GM12878 (cell line): ENCODE measurements around the gene PGBD5. TPM values are rescaled to one million over a fixed set of nuclear protein-coding genes. Genes with fewer than 3 reads are reported as not detected.

Experiments used
- ATAC-seq: fragments of 200-7000 bp; cut with Tn5 transposase; 3 replicates; pipeline ENCODE4 v1.9.1; 2020; ENCODE audit warnings: mild to moderate bottlenecking, moderate library complexity
- BruUV-seq: library from RNA; stranded (reverse); fragments of 400-500 nt; replicated peaks from 2 replicates; lab custom pipeline; 2021; lab: Mats Ljungman, UMichigan
- CTCF ChIA-PET: fragments of 300-600 bp; sonication (Branson Sonifier 250); formaldehyde crosslinking; extraction: SDS; loops from one replicate; lab custom pipeline; 2021; ENCODE audit warnings: inconsistent platforms; lab: Yijun Ruan, JAX
- POLR2A ChIA-PET: fragments of 350-600 bp; formaldehyde crosslinking; extraction: SDS; loops from one replicate; lab custom pipeline; 2021; ENCODE audit warnings: inconsistent platforms; lab: Charles Lee
- RAD21 ChIA-PET: fragments of 300-600 bp; sonication (Branson Sonifier 250); formaldehyde crosslinking; loops from one replicate; lab custom pipeline; 2023; ENCODE audit warnings: antibody characterized with exemption; ENCODE audit not compliant: unreplicated experiment; lab: Charles Lee
- SMC1A ChIA-PET: fragments of 300-600 bp; sonication (Branson Sonifier 250); formaldehyde crosslinking; loops from one replicate; lab custom pipeline; 2023; ENCODE audit not compliant: unreplicated experiment, uncharacterized antibody; lab: Charles Lee
- DNase-seq: peaks from one replicate; pipeline ENCODE4 v3.0.0-alpha.2; 2011; ENCODE audit warnings: low read depth, low spot score
- FAIRE-seq: peaks from 3 replicates; lab custom pipeline; 2011; peaks lifted over from hg19 to GRCh38; lab: Jason Lieb, UNC
- H2AFZ ChIP-seq: 2 replicates; pipeline ENCODE4 v1.6.0; 2011; ENCODE audit warnings: low read depth, low read length, control low read depth; ENCODE audit not compliant: control insufficient read depth
- H3K27ac ChIP-seq: 2 replicates; pipeline ENCODE4 v1.5.1; 2011; ENCODE audit warnings: control low read depth; ENCODE audit not compliant: control insufficient read depth, insufficient read depth
- H3K27me3 ChIP-seq, 2 experiments: replicated peaks in 1 of 2; 2 replicates each; pipeline versions ENCODE4 v1.6.0 to v1.6.1; 2011; ENCODE audit warnings: low read length in 1 of 2; ENCODE audit not compliant: control insufficient read depth in 2 of 2, insufficient read depth in 2 of 2
- H3K36me3 ChIP-seq, 2 experiments: 2 replicates each; pipeline ENCODE4 v1.5.1; 2011; ENCODE audit warnings: low read length in 1 of 2; ENCODE audit not compliant: control insufficient read depth in 2 of 2, insufficient read depth in 2 of 2
- H3K4me1 ChIP-seq: 2 replicates; pipeline ENCODE4 v1.6.1; 2011; ENCODE audit warnings: mild to moderate bottlenecking, low read length, moderate library complexity, mixed read lengths; ENCODE audit not compliant: control insufficient read depth, insufficient read depth
- H3K4me2 ChIP-seq: 2 replicates; pipeline ENCODE4 v1.6.0; 2011; ENCODE audit warnings: control low read depth; ENCODE audit not compliant: control insufficient read depth, insufficient read depth
- H3K4me3 ChIP-seq: fragments of 200-600 bp; sonication (generic); 2 replicates; pipeline ENCODE4 v1.5.1; 2016
- H3K79me2 ChIP-seq: 2 replicates; pipeline ENCODE4 v1.6.0; 2011; ENCODE audit warnings: low read length; ENCODE audit not compliant: control insufficient read depth, insufficient read depth
- H3K9ac ChIP-seq: 2 replicates; pipeline ENCODE4 v1.8.0; 2011; ENCODE audit warnings: low read length, control low read depth, mixed read lengths; ENCODE audit not compliant: control insufficient read depth, insufficient read depth
- H3K9me3 ChIP-seq: replicated peaks from 3 replicates; pipeline ENCODE4 v1.5.1; 2011; ENCODE audit warnings: mild to moderate bottlenecking, low read length; ENCODE audit not compliant: control insufficient read depth, insufficient read depth
- H4K20me1 ChIP-seq: 2 replicates; pipeline ENCODE4 v1.6.0; 2011; ENCODE audit not compliant: control insufficient read depth, insufficient read depth
- NFXL1 ChIP-seq: fragments of 450-650 bp; IDR thresholded peaks from 2 replicates; pipeline ENCODE4 v1.6.1; 2017; ENCODE audit warnings: antibody characterized with exemption, mild to moderate bottlenecking, borderline replicate concordance
- PAX5 ChIP-seq: IDR thresholded peaks from 2 replicates; pipeline ENCODE4 v1.6.1; 2011; ENCODE audit warnings: low read depth, low read length, borderline replicate concordance
- POLR2A ChIP-seq: IDR thresholded peaks from 2 replicates; pipeline ENCODE4 v1.6.1; 2011; ENCODE audit warnings: low read depth, mild to moderate bottlenecking, low read length
- USF1 ChIP-seq: IDR thresholded peaks from 2 replicates; pipeline ENCODE4 v1.6.1; 2011; ENCODE audit warnings: borderline replicate concordance, low read depth, mild to moderate bottlenecking, moderate library complexity, mixed read lengths, low read length; ENCODE audit not compliant: insufficient read depth; ENCODE audit errors: extremely low read length
- ZSCAN29 ChIP-seq: fragments of 450-650 bp; IDR thresholded peaks from 2 replicates; pipeline ENCODE4 v1.6.1; 2017; ENCODE audit warnings: mild to moderate bottlenecking, moderate library complexity
- WGBS: methylation state at CpG from one replicate; pipeline ENCODE4 v1.1.6; 2016; ENCODE audit warnings: low lambda C conversion rate; ENCODE audit not compliant: insufficient replicate concordance, insufficient coverage; ENCODE audit errors: missing lambda C conversion rate; 5-methylcytosine and 5-hydroxymethylcytosine counted together
- in situ Hi-C: fragments of 300-500 bp; cut with MboI; formaldehyde crosslinking; loops from 9 replicates; pipeline ENCODE4 v1.14.3; 2018; ENCODE audit warnings: mixed read lengths
- intact Hi-C: fragments of 100-400 bp; cut with micrococcal nuclease; formaldehyde crosslinking; loops from one replicate; pipeline ENCODE4 v1.14.2; 2022; ENCODE audit not compliant: unreplicated experiment
- polyA plus RNA-seq, 11 experiments: library from polyadenylated mRNA; depleted of rRNA in 4 of 11; unstranded in 6 of 11; stranded (reverse) in 5 of 11; fragments of >200 nt; fragmentation: Nextera tagmentation in 4 of 11; fragmentation: Illumina TruSeq in 1 of 11; extraction: Ambion mirVana in 4 of 11; extraction: Trizol in 1 of 11; gene quantifications; 1 replicate in 1 of 11; 2 replicates in 10 of 11; pipeline versions ENCODE4 v1.2.1 to v1.2.3, GENCODE V29; 2011 to 2016; ENCODE audit warnings: inconsistent platforms in 2 of 11, missing spikeins in 2 of 11, low read depth in 1 of 11
- total RNA-seq, 4 experiments: library from RNA; depleted of rRNA in 3 of 4; stranded (reverse); fragments of >200 nt in 3 of 4; fragmentation: Illumina TruSeq in 1 of 4; extraction: Trizol in 1 of 4; gene quantifications; 2 replicates each; pipeline versions ENCODE4 v1.2.1 to v1.2.3, GENCODE V29; 2013 to 2021
- TF ChIP-seq, protein P1 (sequence below): IDR thresholded peaks from 2 replicates; pipeline ENCODE4 v1.6.1; 2011; ENCODE audit warnings: borderline replicate concordance, low read depth, mild to moderate bottlenecking, moderate library complexity, low read length; ENCODE audit not compliant: insufficient read depth, poor library complexity, severe bottlenecking
- TF ChIP-seq, protein P2 (sequence below): fragments of 450-650 bp; IDR thresholded peaks from 2 replicates; pipeline ENCODE4 v1.6.1; 2017; ENCODE audit warnings: mild to moderate bottlenecking

The PGBD5 gene
- total and polyA plus RNA-seq, 10 of the 15 experiments (the other 5 are each of a cell fraction or from before 2014, with no cell fraction given): 0.03 TPM; not detected in 9

DNA sequence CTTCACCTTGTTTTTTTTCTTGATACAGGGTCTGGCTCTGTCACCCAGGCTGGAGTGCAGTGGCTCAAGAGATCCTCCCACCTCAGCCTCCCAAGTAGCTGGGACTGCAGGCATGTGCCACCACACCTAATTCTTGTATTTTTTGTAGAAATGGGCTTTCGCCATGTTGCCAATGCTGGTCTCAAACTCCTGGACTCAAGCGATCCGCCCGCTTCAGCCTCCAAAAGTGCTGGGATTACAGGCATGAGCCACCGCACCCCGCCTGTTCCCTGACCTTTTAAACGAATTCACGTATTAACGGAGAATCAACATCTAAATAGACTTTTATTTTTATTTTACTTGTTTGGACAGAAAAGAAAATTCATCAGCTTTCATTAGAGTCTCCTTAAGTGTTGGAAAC is 104.8 kb downstream of the PGBD5 start (continued):
- TF ChIP-seq ZSCAN29: no peak
- TF ChIP-seq PAX5: no peak
- TF ChIP-seq POLR2A: no peak
- TF ChIP-seq NFXL1: no peak

DNA sequence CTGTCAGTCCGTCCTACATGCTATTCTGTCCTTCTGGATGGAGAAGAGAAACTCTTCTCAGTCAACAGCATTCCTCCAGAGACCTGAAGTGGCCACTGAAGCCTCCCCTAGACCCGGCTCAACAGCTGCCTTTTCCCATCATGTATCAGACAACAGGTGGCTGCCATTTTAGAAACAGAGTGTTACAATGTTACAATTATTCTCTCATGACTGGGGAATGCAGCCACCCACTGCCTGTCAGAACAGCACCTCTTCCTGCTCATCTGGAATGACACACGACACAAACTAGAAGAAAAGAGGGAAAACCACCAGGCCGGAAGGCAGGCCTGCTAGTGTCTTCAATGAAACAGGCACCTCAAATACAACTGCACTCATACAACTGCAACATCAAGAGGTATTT is 105.3 kb downstream of the PGBD5 start:
- intact Hi-C loops (no loop called here), in situ Hi-C loops (no loop called here)
- H4K20me1 ChIP-seq: no peaks in the 10 kb centered on the region
- H3K9me3 ChIP-seq: no peaks in the 10 kb centered on the region
- ATAC-seq (no peak), FAIRE-seq (no peak), DNase-seq (no peak)
- H2AFZ ChIP-seq: no peak overlapping the region
- no peaks in the 10 kb centered on the region for H3K36me3 ChIP-seq
- ChIA-PET SMC1A (no interaction called here), POLR2A (no interaction called here), CTCF (no interaction called here), RAD21 (no interaction called here)
- H3K27ac ChIP-seq: no peak overlapping the region
- H3K9ac ChIP-seq: no peak overlapping the region
- no TSS peak for BruUV-seq
- no peaks in the 10 kb centered on the region for H3K79me2 ChIP-seq
- H3K4me2 ChIP-seq: no peak overlapping the region
- H3K27me3 ChIP-seq: peaks cover 0 to 1% of the 10 kb centered on the region in 2 experiments; a peak in 1 of 4 replicates
- TF ChIP-seq, protein P1, sequence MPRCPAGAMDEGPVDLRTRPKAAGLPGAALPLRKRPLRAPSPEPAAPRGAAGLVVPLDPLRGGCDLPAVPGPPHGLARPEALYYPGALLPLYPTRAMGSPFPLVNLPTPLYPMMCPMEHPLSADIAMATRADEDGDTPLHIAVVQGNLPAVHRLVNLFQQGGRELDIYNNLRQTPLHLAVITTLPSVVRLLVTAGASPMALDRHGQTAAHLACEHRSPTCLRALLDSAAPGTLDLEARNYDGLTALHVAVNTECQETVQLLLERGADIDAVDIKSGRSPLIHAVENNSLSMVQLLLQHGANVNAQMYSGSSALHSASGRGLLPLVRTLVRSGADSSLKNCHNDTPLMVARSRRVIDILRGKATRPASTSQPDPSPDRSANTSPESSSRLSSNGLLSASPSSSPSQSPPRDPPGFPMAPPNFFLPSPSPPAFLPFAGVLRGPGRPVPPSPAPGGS: no peak
- TF ChIP-seq USF1: no peak
- TF ChIP-seq, protein P2, sequence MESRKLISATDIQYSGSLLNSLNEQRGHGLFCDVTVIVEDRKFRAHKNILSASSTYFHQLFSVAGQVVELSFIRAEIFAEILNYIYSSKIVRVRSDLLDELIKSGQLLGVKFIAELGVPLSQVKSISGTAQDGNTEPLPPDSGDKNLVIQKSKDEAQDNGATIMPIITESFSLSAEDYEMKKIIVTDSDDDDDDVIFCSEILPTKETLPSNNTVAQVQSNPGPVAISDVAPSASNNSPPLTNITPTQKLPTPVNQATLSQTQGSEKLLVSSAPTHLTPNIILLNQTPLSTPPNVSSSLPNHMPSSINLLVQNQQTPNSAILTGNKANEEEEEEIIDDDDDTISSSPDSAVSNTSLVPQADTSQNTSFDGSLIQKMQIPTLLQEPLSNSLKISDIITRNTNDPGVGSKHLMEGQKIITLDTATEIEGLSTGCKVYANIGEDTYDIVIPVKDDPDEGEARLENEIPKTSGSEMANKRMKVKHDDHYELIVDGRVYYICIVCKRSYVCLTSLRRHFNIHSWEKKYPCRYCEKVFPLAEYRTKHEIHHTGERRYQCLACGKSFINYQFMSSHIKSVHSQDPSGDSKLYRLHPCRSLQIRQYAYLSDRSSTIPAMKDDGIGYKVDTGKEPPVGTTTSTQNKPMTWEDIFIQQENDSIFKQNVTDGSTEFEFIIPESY: no peak
- H3K4me1 ChIP-seq: no peaks in the 10 kb centered on the region
- WGBS: 17% methylated on average over 4 of the region's 4 CpGs
- no peak overlapping the region for H3K4me3 ChIP-seq
